B cell (primary cell): ENCODE data around the gene ATP11A. TPM values are rescaled to one million over a fixed set of nuclear protein-coding genes. Genes with fewer than 3 reads are reported as not detected.

Source experiments
- ATAC-seq: fragments of 200-7000 bp; cut with Tn5 transposase; one replicate; pipeline ENCODE4 v1.10.0; 2021; ENCODE audit warnings: low read depth, mild to moderate bottlenecking, moderate number of reproducible peaks, moderate library complexity
- CTCF ChIA-PET: fragments of 350-600 bp; sonication (Branson Sonifier 250); formaldehyde crosslinking; loops from one replicate; lab custom pipeline; 2021; ENCODE audit warnings: antibody characterized with exemption, inconsistent platforms; lab: Charles Lee
- POLR2A ChIA-PET: fragments of 350-600 bp; sonication (Branson Sonifier 250); formaldehyde crosslinking; loops from one replicate; lab custom pipeline; 2021; ENCODE audit warnings: antibody characterized with exemption; lab: Charles Lee
- DNase-seq: peaks from one replicate; pipeline ENCODE4 v3.0.0; 2013
- H2AFZ ChIP-seq: 2 replicates; pipeline ENCODE4 v1.6.1; 2012; ENCODE audit warnings: mild to moderate bottlenecking, low read depth, low read length; ENCODE audit not compliant: insufficient read depth, poor library complexity, severe bottlenecking
- H3K27ac ChIP-seq, 2 donors: 1 replicate in 1 of 2; 2 replicates in 1 of 2; pipeline ENCODE4 v1.5.1; 2012 to 2013; ENCODE audit warnings: low read length in 2 of 2, mild to moderate bottlenecking in 2 of 2, moderate library complexity in 1 of 2
- H3K27me3 ChIP-seq, 4 experiments: fragments of 200-600 bp in 1 of 4; sonication (generic) in 1 of 4; replicated peaks in 1 of 4; 1 replicate in 2 of 4; 2 replicates in 2 of 4; pipeline versions ENCODE4 v1.6.1 to v1.7.0; 2013 to 2016; ENCODE audit warnings: low read length in 3 of 4, mild to moderate bottlenecking in 2 of 4, mixed read lengths in 1 of 4, moderate library complexity in 1 of 4; ENCODE audit not compliant: insufficient read depth in 4 of 4, control insufficient read depth in 3 of 4; ENCODE audit errors: control extremely low read depth in 1 of 4
- H3K36me3 ChIP-seq, 2 experiments: replicated peaks in 1 of 2; 1 replicate in 1 of 2; 2 replicates in 1 of 2; pipeline versions ENCODE4 v1.6.1 to v1.7.1; 2013; ENCODE audit warnings: low read length in 1 of 2; ENCODE audit not compliant: insufficient read depth in 2 of 2, control insufficient read depth in 1 of 2; ENCODE audit errors: control extremely low read depth in 1 of 2, extremely low read depth in 1 of 2
- H3K4me1 ChIP-seq, 2 donors: fragments of 200-600 bp in 1 of 2; sonication (generic) in 1 of 2; 1 replicate in 1 of 2; 2 replicates in 1 of 2; pipeline versions ENCODE4 v1.5.1 to v1.6.1; 2013 to 2017; ENCODE audit warnings: low read length in 2 of 2; ENCODE audit not compliant: control insufficient read depth in 2 of 2, insufficient read depth in 2 of 2
- H3K4me2 ChIP-seq: replicated peaks from 2 replicates; pipeline ENCODE3; 2012; ENCODE audit warnings: mild to moderate bottlenecking, low read depth, low read length; ENCODE audit not compliant: poor library complexity, severe bottlenecking
- H3K4me3 ChIP-seq, 5 experiments: fragments of 200-600 bp in 1 of 5; sonication (generic) in 1 of 5; 1 replicate in 3 of 5; 2 replicates in 2 of 5; pipeline versions ENCODE4 v1.5.1 to v1.7.0; 2011 to 2016; ENCODE audit warnings: low read length in 4 of 5, mild to moderate bottlenecking in 4 of 5, low read depth in 2 of 5, control low read depth in 1 of 5, moderate library complexity in 1 of 5; ENCODE audit not compliant: insufficient read depth in 1 of 5; ENCODE audit errors: control extremely low read depth in 1 of 5, extremely low read depth in 1 of 5
- H3K79me2 ChIP-seq: fragments of 200-600 bp; sonication (generic); one replicate; pipeline ENCODE4 v1.6.0; 2016; ENCODE audit warnings: low read length; ENCODE audit not compliant: control insufficient read depth, insufficient read depth
- H3K9ac ChIP-seq: fragments of 200-600 bp; sonication (generic); 2 replicates; pipeline ENCODE4 v1.6.1; 2017; ENCODE audit warnings: mild to moderate bottlenecking, low read length, moderate library complexity
- H3K9me3 ChIP-seq, 3 donors: one replicate each; pipeline versions ENCODE4 v1.6.1 to v1.7.1; 2013; ENCODE audit warnings: low read length in 2 of 3; ENCODE audit not compliant: control insufficient read depth in 2 of 3, insufficient read depth in 1 of 3; ENCODE audit errors: control extremely low read depth in 1 of 3
- H4K20me1 ChIP-seq: 2 replicates; pipeline ENCODE4 v1.6.0; 2012; ENCODE audit warnings: mild to moderate bottlenecking, low read length; ENCODE audit not compliant: insufficient read depth, control insufficient read depth, poor library complexity, severe bottlenecking
- H3K27ac Mint-ChIP-seq: one replicate; pipeline ENCODE4 v1.8.0; 2021; ENCODE audit warnings: mixed read lengths
- H3K27me3 Mint-ChIP-seq: one replicate; pipeline ENCODE4 v1.8.0; 2021; ENCODE audit warnings: mixed read lengths
- H3K4me1 Mint-ChIP-seq: one replicate; pipeline ENCODE4 v1.8.0; 2021; ENCODE audit warnings: mixed read lengths
- H3K4me3 Mint-ChIP-seq: one replicate; pipeline ENCODE4 v1.8.0; 2021; ENCODE audit warnings: mixed read lengths
- H3K9me3 Mint-ChIP-seq: one replicate; pipeline ENCODE4 v1.8.0; 2022; ENCODE audit warnings: mixed read lengths; ENCODE audit not compliant: insufficient read depth
- CTCF ChIP-seq: fragments of 200-600 bp; IDR thresholded peaks from one replicate; pipeline ENCODE4 v1.8.0; 2022; ENCODE audit warnings: antibody characterized with exemption, mild to moderate bottlenecking
- EZH2 ChIP-seq: IDR thresholded peaks from 2 replicates; pipeline ENCODE4 v1.6.1; 2012; ENCODE audit warnings: borderline replicate concordance, low read depth, mild to moderate bottlenecking, moderate library complexity, low read length; ENCODE audit not compliant: insufficient read depth, poor library complexity, severe bottlenecking
- WGBS: methylation state at CpG from one replicate; pipeline ENCODE4 v1.1.5; 2013; ENCODE audit warnings: missing lambda C conversion rate; ENCODE audit not compliant: insufficient coverage; 5-methylcytosine and 5-hydroxymethylcytosine counted together
- intact Hi-C: fragments of 100-400 bp; cut with micrococcal nuclease; formaldehyde crosslinking; loops from one replicate; pipeline ENCODE4 v1.10.0; 2022
- polyA plus RNA-seq: library from polyadenylated mRNA; depleted of rRNA; stranded (reverse); fragments of >200 nt; gene quantifications from 2 replicates; pipeline ENCODE4 v1.2.3, GENCODE V29; 2012
- total RNA-seq, 2 donors: library from RNA; stranded (reverse); fragments of 120-200 nt in 1 of 2; gene quantifications; 1 replicate in 1 of 2; 2 replicates in 1 of 2; pipeline versions ENCODE4 v1.2.3 to v1.2.4, GENCODE V29; 2013 to 2022

ATP11A gene
- total and polyA plus RNA-seq, 2 donors (not counting 1 experiment from before 2014, with no cell fraction given): 36.9 to 60.3 TPM

- Histone ChIP-seq H3K36me3 (no peaks in the 10 kb centered on the region), H3K4me2 (no peak overlapping the region), H3K9me3 (peaks cover 0 to 5% (median 0%) of the 10 kb centered on the region in 3 donors), H3K79me2 (no peaks in the 10 kb centered on the region), H3K4me1 (no peaks in the 10 kb centered on the region), H3K27me3 (no peaks in the 10 kb centered on the region), H2AFZ (no peak overlapping the region), H4K20me1 (peaks cover 9% of the 10 kb centered on the region), H3K9ac (no peak overlapping the region), H3K4me3 (no peak overlapping the region), H3K27ac (no peak overlapping the region)
- DNase-seq (no peak), ATAC-seq (no peak)
- CTCF ChIA-PET: no interaction called here
- intact Hi-C loops: no loop called here
- TF ChIP-seq EZH2 (no peak), CTCF (no peak)
- H3K9me3 Mint-ChIP-seq: no peaks in the 10 kb centered on the region
- POLR2A ChIA-PET: no interaction called here
- H3K4me3 Mint-ChIP-seq: no peak overlapping the region
- H3K27me3 Mint-ChIP-seq: no peaks in the 10 kb centered on the region
- WGBS: 99% methylated on average over 9 of the region's 9 CpGs
- no peaks in the 10 kb centered on the region for H3K4me1 Mint-ChIP-seq
- H3K27ac Mint-ChIP-seq: no peak overlapping the region
These were observed 28.5 kb downstream of the ATP11A start for GRCh38 chr13:112718318-112718717.

GRCh38 chr13:112719016-112719415, 29.2 kb downstream of the ATP11A start:
- Histone ChIP-seq H3K79me2 (no peaks in the 10 kb centered on the region), H3K9ac (no peak overlapping the region), H3K27ac (no peak overlapping the region), H3K9me3 (peaks cover 0 to 5% (median 0%) of the 10 kb centered on the region in 3 donors), H2AFZ (no peak overlapping the region), H3K27me3 (no peaks in the 10 kb centered on the region), H4K20me1 (peaks cover 9% of the 10 kb centered on the region), H3K4me3 (no peak overlapping the region), H3K36me3 (no peaks in the 10 kb centered on the region), H3K4me1 (no peaks in the 10 kb centered on the region), H3K4me2 (no peak overlapping the region)
- no peak for DNase-seq
- POLR2A ChIA-PET: no interaction called here
- WGBS: 96% methylated on average over 10 of the region's 11 CpGs
- Mint-ChIP-seq H3K4me1 (no peaks in the 10 kb centered on the region), H3K27me3 (no peaks in the 10 kb centered on the region), H3K27ac (no peak overlapping the region), H3K9me3 (no peaks in the 10 kb centered on the region), H3K4me3 (no peak overlapping the region)
- intact Hi-C loops: no loop called here
- no peak for ATAC-seq
- TF ChIP-seq CTCF (no peak), EZH2 (no peak)
- CTCF ChIA-PET: no interaction called here
